Choroid plexus epithelial cell (primary cell): ENCODE results near the gene ABCB7.
A peak's percentile ranks its signal among the peaks of the same experiment; 100 is the strongest.

Experiments
- DNase-seq: peaks from one replicate; pipeline ENCODE4 v3.0.0-alpha.2; 2010; ENCODE audit warnings: low read depth
- H3K4me3 ChIP-seq: 2 replicates; pipeline ENCODE4 v1.5.1; 2011; ENCODE audit warnings: low read depth, mild to moderate bottlenecking, control low read depth, low read length, moderate library complexity
- CTCF ChIP-seq: conservative IDR thresholded peaks from 2 replicates; pipeline ENCODE4 v1.5.1; 2011; ENCODE audit warnings: low read depth, mild to moderate bottlenecking, control low read depth, inconsistent platforms, low read length, moderate library complexity

ABCB7 gene

GRCh38 chrX:75115707-75116413 is 40.2 kb downstream of the ABCB7 start:
- no peak for DNase-seq
- no peak overlapping the region for H3K4me3 ChIP-seq
- no peak for TF ChIP-seq CTCF

DNA sequence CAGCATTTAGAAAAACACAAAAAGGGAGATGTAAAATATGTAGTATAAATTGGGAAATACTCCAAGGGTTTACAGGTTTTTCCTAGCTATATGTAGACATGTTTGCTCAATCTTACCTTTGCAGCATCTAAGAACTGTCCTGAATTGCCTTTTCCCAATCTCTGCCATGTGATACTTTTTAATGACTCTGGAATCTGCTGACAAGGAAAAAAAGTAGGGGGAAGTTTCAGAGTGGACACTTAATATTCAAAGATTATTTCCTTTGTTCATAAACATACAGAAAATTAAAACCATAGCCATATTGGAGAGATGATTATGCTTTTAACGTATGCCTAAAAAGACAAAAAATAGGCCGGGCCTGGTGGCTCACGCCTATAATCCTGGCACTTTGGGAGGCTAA is 41.4 kb downstream of the ABCB7 start:
- DNase-seq, result no peak
- TF ChIP-seq CTCF, result no peak

DNA sequence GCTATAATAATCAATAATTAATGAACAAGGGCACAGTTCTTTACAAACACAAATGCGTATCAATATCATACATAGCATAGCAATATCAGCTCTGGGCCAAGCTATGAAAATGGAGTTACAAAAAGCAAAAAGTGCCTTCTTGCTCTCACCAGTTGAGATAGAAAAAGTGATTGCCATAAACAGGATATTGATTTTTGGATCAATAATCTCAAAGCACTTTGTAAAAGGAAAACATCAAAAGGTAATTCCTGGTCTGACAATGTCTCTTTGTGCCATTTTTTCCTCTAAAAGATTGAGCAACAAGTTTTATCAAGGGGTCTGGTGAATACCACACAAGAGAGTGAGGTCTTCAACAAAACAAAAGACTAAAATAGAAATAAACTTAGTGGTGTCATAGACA is 42.4 kb downstream of the ABCB7 start:
- no peak overlapping the region for H3K4me3 ChIP-seq
- DNase-seq, result no peak
- no peak for TF ChIP-seq CTCF

More for the DNA sequence above, 41.4 kb downstream of the ABCB7 start:
- no peak overlapping the region for H3K4me3 ChIP-seq

DNA sequence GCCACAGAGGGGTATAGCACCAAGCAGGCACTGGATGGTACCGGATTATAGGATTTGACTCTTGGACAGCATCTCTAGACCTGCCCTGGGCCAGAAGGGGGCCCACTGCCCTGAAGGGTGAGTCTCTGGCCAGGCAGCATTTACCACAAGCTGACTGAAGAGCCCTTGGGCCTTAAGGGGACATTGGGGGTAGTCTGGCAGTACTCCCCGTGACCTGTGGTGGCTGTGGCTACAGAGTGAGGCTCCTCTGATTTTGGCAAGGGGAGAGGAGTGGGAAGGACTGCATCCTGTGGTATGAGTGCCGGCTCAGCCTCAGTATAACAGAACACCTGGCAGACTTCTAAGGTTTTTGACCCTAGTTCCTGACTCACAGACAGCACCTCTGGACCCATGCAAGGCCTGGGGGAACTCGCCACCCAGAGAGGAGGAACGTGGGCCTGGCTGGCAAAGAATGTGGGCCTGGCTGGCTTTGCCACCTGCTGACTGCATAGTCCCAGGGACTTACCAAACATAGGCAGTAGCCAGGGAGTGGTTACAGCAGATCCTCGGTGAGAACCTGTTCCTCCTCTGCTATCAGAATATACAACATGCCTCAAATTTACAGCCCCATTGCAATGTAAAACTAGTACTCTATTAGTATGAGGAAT is 48.1 kb downstream of the ABCB7 start:
- no peak overlapping the region for H3K4me3 ChIP-seq
- no peak for DNase-seq
- TF ChIP-seq CTCF, result no peak

- no peak for TF ChIP-seq CTCF
- no peak overlapping the region for H3K4me3 ChIP-seq
- no peak for DNase-seq
Observed at GRCh38 chrX:75106772-75107171, 49.3 kb downstream of the ABCB7 start.

DNA sequence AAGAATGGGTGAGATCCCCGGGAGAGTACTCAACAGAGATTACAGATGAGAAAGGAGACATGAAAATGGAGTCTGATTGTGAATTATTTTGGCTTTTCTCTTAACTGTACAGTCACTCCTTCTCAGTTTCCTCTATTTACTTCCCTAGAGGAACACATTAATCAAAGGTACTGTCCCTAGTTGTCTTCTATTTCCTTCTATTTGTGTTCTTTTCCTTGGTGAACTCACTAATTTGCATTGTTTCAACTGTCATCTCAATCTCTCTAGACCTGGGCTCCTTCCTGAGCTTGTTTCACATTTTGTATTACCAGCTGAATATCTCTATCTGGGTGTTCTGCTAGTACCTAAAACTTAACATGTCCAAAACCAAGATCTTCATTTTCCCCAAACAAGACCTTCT is 59.8 kb downstream of the ABCB7 start:
- no peak overlapping the region for H3K4me3 ChIP-seq
- no peak for TF ChIP-seq CTCF
- no peak for DNase-seq

DNA sequence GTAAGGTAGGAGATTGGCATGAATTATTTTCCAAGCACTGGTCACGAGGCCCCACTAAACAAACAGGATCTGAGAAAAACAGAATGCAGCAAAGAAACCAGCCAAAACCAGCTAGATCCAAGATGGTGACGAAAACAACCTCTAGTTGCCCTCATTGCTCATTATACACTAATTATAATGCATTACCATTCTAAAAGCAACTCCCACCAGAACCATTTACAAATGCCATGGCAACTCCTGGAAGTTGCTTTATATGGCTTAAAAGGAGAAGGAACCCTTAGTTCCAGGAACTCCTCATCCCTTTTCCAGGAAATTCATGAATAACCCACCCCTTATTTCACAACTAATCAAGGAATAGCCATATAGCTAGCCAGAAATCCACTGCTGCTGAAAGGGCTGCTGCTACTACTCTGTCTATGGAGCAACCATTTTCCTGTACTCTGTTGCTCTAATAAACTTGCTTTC is 69.3 kb downstream of the ABCB7 start:
- H3K4me3 ChIP-seq, result no peak overlapping the region
- peak; percentile 10 for DNase-seq
- no peak for TF ChIP-seq CTCF
